Activated T-helper 2 cell treated with anti-CD3 and anti-CD28 coated beads, Interferon-gamma antibody, Interleukin-2, Interleukin-4, amounts not matched to agents 10 μg/mL and 5 μg/mL and 100 μg/mL, durations not matched to agents 14 hours and 24 hours and 36 hours (primary cell): Measurements from ENCODE around the gene EHD3. TPM values are rescaled to one million over a fixed set of nuclear protein-coding genes. Genes with fewer than 3 reads are reported as not detected.

Experiments used
- DNase-seq: peaks from one replicate; pipeline ENCODE4 v3.0.0; 2021; ENCODE audit warnings: low spot score
- H3K27ac Mint-ChIP-seq: one replicate; pipeline ENCODE4 v1.8.0; 2021; ENCODE audit warnings: mixed read lengths
- H3K27me3 Mint-ChIP-seq: one replicate; pipeline ENCODE4 v1.8.0; 2021; ENCODE audit warnings: low read depth, mixed read lengths
- H3K36me3 Mint-ChIP-seq: one replicate; pipeline ENCODE4 v1.8.0; 2021; ENCODE audit warnings: low read depth, mixed read lengths
- H3K4me1 Mint-ChIP-seq: one replicate; pipeline ENCODE4 v1.8.0; 2021; ENCODE audit warnings: low read depth, mixed read lengths
- H3K4me3 Mint-ChIP-seq: one replicate; pipeline ENCODE4 v1.8.0; 2021; ENCODE audit warnings: low read depth, mild to moderate bottlenecking, moderate library complexity, mixed read lengths
- H3K9me3 Mint-ChIP-seq: one replicate; pipeline ENCODE4 v1.8.0; 2021; ENCODE audit warnings: mixed read lengths
- intact Hi-C: fragments of 100-400 bp; cut with micrococcal nuclease; formaldehyde crosslinking; loops from one replicate; pipeline ENCODE4 v1.15.1; 2023
- total RNA-seq: library from RNA; stranded (reverse); gene quantifications from 2 replicates; pipeline ENCODE4 v1.2.3, GENCODE V29; 2022

EHD3 gene
- total RNA-seq = 1.6 and 2.0 TPM in 2 replicates

DNA sequence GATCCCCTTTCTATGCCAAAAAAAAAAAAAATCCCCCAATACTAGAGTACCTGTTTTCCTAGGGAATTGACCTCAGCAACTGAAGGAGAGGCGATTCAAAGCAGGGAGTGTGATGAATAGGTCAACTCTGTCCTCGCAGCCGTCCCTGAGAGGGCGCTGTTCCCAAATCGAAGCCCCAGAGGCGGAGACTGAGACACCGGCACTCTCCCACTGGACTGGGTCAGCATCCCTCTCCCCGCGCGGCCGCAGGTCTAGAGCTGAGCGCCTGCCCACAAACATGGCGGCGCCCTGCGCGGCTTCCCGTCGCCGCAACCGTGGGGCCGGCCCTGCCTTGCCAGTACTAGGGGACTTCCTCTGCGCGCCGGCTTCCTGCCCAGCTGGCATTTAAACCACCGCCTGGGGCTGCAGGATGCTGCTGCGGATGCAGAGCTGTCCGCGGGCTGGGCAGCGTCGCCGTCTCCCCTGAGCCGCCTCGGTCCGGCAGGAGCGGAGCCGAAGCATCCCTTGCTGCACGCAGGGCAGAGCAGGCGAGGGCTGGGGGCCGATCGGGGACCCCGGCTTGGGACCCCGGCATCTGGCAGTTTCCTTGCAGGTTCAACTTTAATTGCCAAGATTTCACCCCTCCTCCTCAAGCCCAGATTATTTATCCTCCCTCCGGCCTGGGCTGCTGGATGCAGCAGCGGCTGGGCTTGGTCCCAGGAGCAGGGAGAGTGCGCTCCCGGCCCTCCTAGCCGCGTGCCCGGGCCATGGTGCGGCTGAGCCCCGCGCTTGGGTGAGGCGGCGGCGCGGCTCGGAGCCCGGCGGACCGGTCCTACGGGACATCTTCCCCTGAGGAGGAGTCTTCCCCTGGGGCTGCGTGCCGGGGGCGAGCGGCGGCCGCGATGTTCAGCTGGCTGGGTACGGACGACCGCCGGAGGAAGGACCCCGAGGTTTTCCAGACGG, at the start of gene EHD3:
Gene EHD3, plus strand, starts transcription at position 412 of the 942 bp plus-strand sequence. Its CDS starts 470 bp downstream, at position 882.
- H3K4me3 Mint-ChIP-seq = peak within 1 kb of the TSS; percentile 69
- DNase-seq = peak; percentile 72
- no peaks in the 10 kb centered on the region for H3K9me3 Mint-ChIP-seq
- no peak within 1 kb of the TSS for H3K27ac Mint-ChIP-seq
- no peaks in the 10 kb centered on the region for H3K36me3 Mint-ChIP-seq
- peaks cover 18% of the 10 kb centered on the region for H3K27me3 Mint-ChIP-seq
- intact Hi-C loops = loop anchor here (5.0 kb wide), 1 partner anchor 88 kb away; no protein-coding TSS in a partner anchor
- peaks cover 9% of the 10 kb centered on the region for H3K4me1 Mint-ChIP-seq

DNA sequence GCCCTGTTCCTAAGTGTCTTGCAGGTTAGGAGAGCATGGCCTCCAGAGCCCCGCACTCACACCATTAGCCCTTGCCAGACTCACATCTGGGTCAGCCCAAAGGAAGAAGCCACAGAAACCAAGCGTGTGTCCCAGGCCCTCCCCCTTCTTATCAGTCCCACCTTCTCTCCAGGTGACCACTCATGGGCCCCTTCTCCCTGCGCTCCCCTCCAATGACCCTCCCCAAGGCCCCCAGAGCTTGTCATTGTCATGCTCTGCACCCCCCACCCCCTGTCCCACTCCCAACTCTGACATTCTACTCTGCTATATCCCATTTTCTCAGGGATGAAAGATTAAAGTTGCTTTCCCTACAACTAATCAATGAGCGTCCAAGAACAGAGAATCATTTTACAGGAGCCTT, 46.8 kb upstream of the EHD3 start:
- Mint-ChIP-seq H3K27me3 (no peaks in the 10 kb centered on the region), H3K9me3 (no peaks in the 10 kb centered on the region), H3K27ac (no peak overlapping the region), H3K4me1 (no peaks in the 10 kb centered on the region), H3K36me3 (no peaks in the 10 kb centered on the region), H3K4me3 (no peak overlapping the region)
- no peak for DNase-seq
- intact Hi-C loops = no loop called here

GRCh38 chr2:31188131-31188530, 45.8 kb upstream of the EHD3 start:
- no peaks in the 10 kb centered on the region for H3K4me1 Mint-ChIP-seq
- no peaks in the 10 kb centered on the region for H3K36me3 Mint-ChIP-seq
- intact Hi-C loops = no loop called here
- H3K9me3 Mint-ChIP-seq = no peaks in the 10 kb centered on the region
- H3K4me3 Mint-ChIP-seq = no peak overlapping the region
- no peak overlapping the region for H3K27ac Mint-ChIP-seq
- no peak for DNase-seq
- no peaks in the 10 kb centered on the region for H3K27me3 Mint-ChIP-seq

DNA sequence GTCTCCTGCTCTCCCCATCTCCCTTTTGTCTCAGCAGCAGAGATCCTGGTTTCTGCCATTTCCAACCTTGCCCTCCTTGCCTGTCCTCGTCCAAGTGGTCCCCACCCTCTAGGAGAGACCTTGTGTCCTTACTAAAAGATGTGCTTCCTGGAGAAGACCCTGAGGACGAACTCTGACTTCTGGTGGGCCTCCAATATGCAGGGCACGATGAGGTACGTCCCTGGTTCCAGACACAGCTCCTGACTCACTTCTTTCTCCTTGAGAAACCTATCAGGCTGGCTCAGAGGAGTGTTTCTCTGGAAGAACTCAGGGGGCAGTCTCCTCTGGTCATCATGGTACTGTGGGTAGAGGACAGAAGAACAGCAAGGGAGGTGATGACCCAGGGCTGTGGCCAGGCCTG, 44.8 kb upstream of the EHD3 start:
- Mint-ChIP-seq H3K4me3 (no peak overlapping the region), H3K27ac (no peak overlapping the region), H3K4me1 (no peaks in the 10 kb centered on the region), H3K9me3 (no peaks in the 10 kb centered on the region), H3K36me3 (no peaks in the 10 kb centered on the region), H3K27me3 (no peaks in the 10 kb centered on the region)
- DNase-seq = no peak
- intact Hi-C loops = no loop called here

- Mint-ChIP-seq H3K36me3 (no peaks in the 10 kb centered on the region), H3K27me3 (no peaks in the 10 kb centered on the region), H3K27ac (no peak overlapping the region), H3K4me3 (no peak overlapping the region), H3K9me3 (no peaks in the 10 kb centered on the region), H3K4me1 (no peaks in the 10 kb centered on the region)
- intact Hi-C loops = no loop called here
- no peak for DNase-seq
Measured at GRCh38 chr2:31190188-31190587, 43.8 kb upstream of the EHD3 start.

DNA sequence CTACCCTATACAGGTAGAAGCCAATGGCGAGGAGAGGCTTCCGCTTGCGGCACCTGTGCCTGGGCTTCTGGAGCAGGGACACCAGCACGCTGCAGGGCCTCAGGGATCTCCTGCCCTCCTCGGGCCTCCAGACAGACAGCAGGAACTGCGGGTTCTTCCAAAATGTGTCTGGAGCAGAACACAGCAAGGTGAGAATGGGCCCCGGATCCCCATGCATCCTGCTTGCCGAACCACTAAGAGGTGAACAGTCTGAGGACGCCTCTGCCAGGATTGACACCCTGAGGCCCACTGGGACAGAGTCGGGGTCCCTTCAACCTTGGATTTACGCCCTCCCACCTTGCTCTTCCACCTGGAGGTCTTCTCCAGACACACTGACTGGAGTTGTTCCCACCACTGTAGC, 42.0 kb upstream of the EHD3 start:
- intact Hi-C loops = no loop called here
- DNase-seq = no peak
- no peaks in the 10 kb centered on the region for H3K4me1 Mint-ChIP-seq
- no peaks in the 10 kb centered on the region for H3K27me3 Mint-ChIP-seq
- no peak overlapping the region for H3K4me3 Mint-ChIP-seq
- no peak overlapping the region for H3K27ac Mint-ChIP-seq
- no peaks in the 10 kb centered on the region for H3K36me3 Mint-ChIP-seq
- H3K9me3 Mint-ChIP-seq = no peaks in the 10 kb centered on the region

DNA sequence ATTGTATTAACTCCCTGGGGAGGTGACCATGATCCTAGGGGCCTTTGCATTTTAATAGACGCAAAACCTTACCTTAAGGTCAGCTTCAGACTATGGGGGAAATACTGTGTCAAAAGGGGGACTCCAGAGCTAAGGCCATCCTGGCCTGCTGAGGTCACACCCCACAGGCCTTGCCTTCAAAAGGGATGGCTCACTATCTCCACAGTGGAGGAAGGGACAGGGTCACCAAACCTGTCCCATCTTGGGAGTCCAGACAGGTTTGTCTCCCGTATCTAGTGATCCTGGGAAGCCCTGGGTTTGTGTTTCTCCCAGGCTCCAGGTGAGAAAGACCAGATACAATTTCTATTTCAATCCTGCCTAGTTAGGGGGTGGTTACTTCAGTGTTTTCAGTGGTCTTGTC, 41.6 kb upstream of the EHD3 start:
- Mint-ChIP-seq H3K4me3 (no peak overlapping the region), H3K27ac (no peak overlapping the region), H3K4me1 (no peaks in the 10 kb centered on the region), H3K36me3 (no peaks in the 10 kb centered on the region), H3K27me3 (no peaks in the 10 kb centered on the region), H3K9me3 (no peaks in the 10 kb centered on the region)
- intact Hi-C loops = no loop called here
- DNase-seq = no peak

DNA sequence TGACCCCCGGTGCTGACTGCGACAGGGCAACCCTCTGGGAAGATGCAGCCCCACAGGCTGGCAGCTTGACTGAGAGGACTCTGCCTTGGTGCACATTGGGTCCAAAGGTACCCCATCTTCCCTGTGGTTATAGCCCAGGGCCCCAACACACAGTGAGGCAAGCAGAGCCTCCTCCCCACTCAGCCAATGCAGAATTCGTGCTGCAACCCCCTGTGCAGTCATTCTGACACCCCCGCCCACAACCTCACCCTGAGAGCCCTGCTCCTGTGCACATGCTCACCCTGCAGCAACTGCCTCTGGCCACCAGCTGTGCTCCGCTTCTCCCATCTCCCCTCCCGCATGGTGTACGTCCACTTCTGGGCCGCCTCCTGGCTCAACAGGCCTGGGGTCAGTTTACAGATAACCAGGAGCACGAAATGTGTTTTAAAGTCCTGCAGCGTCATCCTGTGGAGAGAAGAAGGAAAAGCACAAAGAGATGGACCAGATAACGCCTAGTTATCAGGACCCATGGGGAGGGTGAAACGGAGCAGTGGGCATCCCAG, 41.0 kb upstream of the EHD3 start:
- DNase-seq = no peak
- H3K27ac Mint-ChIP-seq = no peak overlapping the region
- no peak overlapping the region for H3K4me3 Mint-ChIP-seq
- intact Hi-C loops = no loop called here
- no peaks in the 10 kb centered on the region for H3K36me3 Mint-ChIP-seq
- no peaks in the 10 kb centered on the region for H3K4me1 Mint-ChIP-seq
- no peaks in the 10 kb centered on the region for H3K9me3 Mint-ChIP-seq
- H3K27me3 Mint-ChIP-seq = no peaks in the 10 kb centered on the region

GRCh38 chr2:31193806-31194205, 40.1 kb upstream of the EHD3 start:
- Mint-ChIP-seq H3K4me1 (no peaks in the 10 kb centered on the region), H3K9me3 (no peaks in the 10 kb centered on the region), H3K36me3 (no peaks in the 10 kb centered on the region), H3K27ac (no peak overlapping the region), H3K27me3 (no peaks in the 10 kb centered on the region), H3K4me3 (no peak overlapping the region)
- no peak for DNase-seq
- intact Hi-C loops = no loop called here

GRCh38 chr2:31196622-31197021, 37.3 kb upstream of the EHD3 start:
- H3K4me3 Mint-ChIP-seq = no peak overlapping the region
- H3K27ac Mint-ChIP-seq = no peak overlapping the region
- no peaks in the 10 kb centered on the region for H3K4me1 Mint-ChIP-seq
- H3K27me3 Mint-ChIP-seq = peaks cover 2% of the 10 kb centered on the region
- H3K9me3 Mint-ChIP-seq = no peaks in the 10 kb centered on the region
- no peak for DNase-seq
- H3K36me3 Mint-ChIP-seq = no peaks in the 10 kb centered on the region
- intact Hi-C loops = no loop called here

DNA sequence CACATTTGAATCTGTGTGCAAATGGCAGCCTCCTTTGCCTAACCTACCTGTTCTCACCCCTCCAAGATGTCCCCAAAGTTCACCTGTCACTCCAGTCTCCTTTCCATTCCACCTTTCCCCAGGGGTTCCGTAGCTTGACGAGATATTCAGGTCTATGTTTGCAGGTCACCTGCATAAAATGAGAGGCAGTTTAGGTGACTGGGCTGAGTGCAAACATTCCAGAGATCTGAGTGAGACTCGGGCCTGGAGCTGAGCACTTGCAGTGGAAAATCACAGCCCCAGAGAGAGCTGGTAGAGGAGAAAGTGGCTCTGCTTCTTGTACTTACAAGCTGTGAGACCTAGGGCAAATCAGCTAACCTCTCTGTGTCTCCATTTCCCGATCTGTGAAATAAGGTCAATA, 36.8 kb upstream of the EHD3 start:
- Mint-ChIP-seq H3K27ac (no peak overlapping the region), H3K9me3 (no peaks in the 10 kb centered on the region), H3K27me3 (peaks cover 2% of the 10 kb centered on the region), H3K4me3 (no peak overlapping the region), H3K4me1 (no peaks in the 10 kb centered on the region), H3K36me3 (no peaks in the 10 kb centered on the region)
- intact Hi-C loops = no loop called here
- no peak for DNase-seq

DNA sequence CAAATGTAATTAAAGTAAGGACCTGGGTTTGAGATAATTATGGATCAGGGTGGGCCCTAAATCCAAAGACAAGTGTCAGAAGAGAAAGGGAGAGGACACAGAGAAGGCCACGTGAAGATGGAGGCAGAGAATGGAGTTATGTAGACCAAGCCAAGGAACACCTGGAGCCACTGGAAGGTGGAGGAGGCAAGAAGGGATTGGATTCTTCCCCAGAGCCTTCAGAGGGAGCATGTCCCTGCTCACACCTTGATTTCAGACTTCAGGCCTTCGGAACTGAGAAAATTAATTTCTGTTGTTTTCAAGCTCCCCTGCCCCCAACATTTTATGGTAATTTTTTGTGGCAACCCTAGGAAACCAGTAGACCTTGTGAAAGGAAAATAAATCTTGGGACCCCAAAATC, 36.3 kb upstream of the EHD3 start:
- no peak overlapping the region for H3K4me3 Mint-ChIP-seq
- no peaks in the 10 kb centered on the region for H3K9me3 Mint-ChIP-seq
- no peaks in the 10 kb centered on the region for H3K4me1 Mint-ChIP-seq
- no peak overlapping the region for H3K27ac Mint-ChIP-seq
- H3K27me3 Mint-ChIP-seq = peaks cover 2% of the 10 kb centered on the region
- intact Hi-C loops = no loop called here
- DNase-seq = no peak
- no peaks in the 10 kb centered on the region for H3K36me3 Mint-ChIP-seq

GRCh38 chr2:31199206-31199605, 34.7 kb upstream of the EHD3 start:
- intact Hi-C loops = no loop called here
- H3K36me3 Mint-ChIP-seq = no peaks in the 10 kb centered on the region
- H3K4me3 Mint-ChIP-seq = no peak overlapping the region
- H3K27me3 Mint-ChIP-seq = peaks cover 2% of the 10 kb centered on the region
- DNase-seq = no peak
- H3K9me3 Mint-ChIP-seq = no peaks in the 10 kb centered on the region
- no peaks in the 10 kb centered on the region for H3K4me1 Mint-ChIP-seq
- no peak overlapping the region for H3K27ac Mint-ChIP-seq
